ENCODE results near the gene FLYWCH1.

FLYWCH1 gene

GRCh38 chr16:2924901-2925755 is 13.4 kb downstream of the FLYWCH1 start:
- Histone ChIP-seq H3K4me2 (ENCODE audit: insufficient read depth, low read length) (no peak overlapping the region), H3K9me3 (ENCODE audit: insufficient read depth, low read length, severe bottlenecking) (no peaks in the 10 kb centered on the region), H3K36me3 (ENCODE audit: insufficient read depth, low read length) (peaks cover 32% of the 10 kb centered on the region), H3K4me1 (ENCODE audit: insufficient read depth, low read length) (peaks cover 10% of the 10 kb centered on the region), H3K27ac (ENCODE audit: low read length) (no peak overlapping the region), H3K9ac (ENCODE audit: low read depth, low read length) (no peak overlapping the region), H2AFZ (ENCODE audit: low read depth, low read length) (no peak overlapping the region), H4K20me1 (ENCODE audit: insufficient read depth, low read length) (no peaks in the 10 kb centered on the region; the same call in 1 of the 2 replicates), H3K4me3 (ENCODE audit: low read depth in 1 of 2, low read length in 2 of 2) (no peak overlapping the region), H3K79me2 (ENCODE audit: insufficient read depth, low read length) (no peaks in the 10 kb centered on the region; the same call in 1 of the 2 replicates), H3K27me3 (ENCODE audit: insufficient read depth, low read length, poor library complexity) (no peaks in the 10 kb centered on the region)
- DNase-seq (no peak), ATAC-seq (ENCODE audit: insufficient read depth, low read depth) (no peak)
- TF ChIP-seq CTCF (IDR thresholded peaks at IDR 0.05; ENCODE audit: borderline replicate concordance, extremely low read depth, low read length, poor library complexity, severe bottlenecking) (no peak), EZH2 (IDR thresholded peaks at IDR 0.05; ENCODE audit: borderline replicate concordance, low read depth, low read length, severe bottlenecking) (no peak)

GRCh38 chr16:2925951-2926649 is 14.4 kb downstream of the FLYWCH1 start:
- no peak overlapping the region for H3K9ac ChIP-seq (ENCODE audit: low read depth, low read length)
- H3K27ac ChIP-seq (ENCODE audit: low read length) = no peak overlapping the region
- TF ChIP-seq CTCF (IDR thresholded peaks at IDR 0.05; ENCODE audit: borderline replicate concordance, extremely low read depth, low read length, poor library complexity, severe bottlenecking) (no peak), EZH2 (IDR thresholded peaks at IDR 0.05; ENCODE audit: borderline replicate concordance, low read depth, low read length, severe bottlenecking) (no peak)
- ATAC-seq (ENCODE audit: insufficient read depth, low read depth) (no peak), DNase-seq (no peak)
- no peak overlapping the region for H2AFZ ChIP-seq (ENCODE audit: low read depth, low read length)
- H4K20me1 ChIP-seq (ENCODE audit: insufficient read depth, low read length) = no peaks in the 10 kb centered on the region; the same call in 1 of the 2 replicates
- peaks cover 36% of the 10 kb centered on the region for H3K36me3 ChIP-seq (ENCODE audit: insufficient read depth, low read length)
- no peaks in the 10 kb centered on the region for H3K9me3 ChIP-seq (ENCODE audit: insufficient read depth, low read length, severe bottlenecking)
- no peaks in the 10 kb centered on the region; the same call in 1 of the 2 replicates for H3K79me2 ChIP-seq (ENCODE audit: insufficient read depth, low read length)
- H3K4me3 ChIP-seq (ENCODE audit: low read depth in 1 of 2, low read length in 2 of 2) = no peak overlapping the region
- no peak overlapping the region for H3K4me2 ChIP-seq (ENCODE audit: insufficient read depth, low read length)
- peaks cover 10% of the 10 kb centered on the region for H3K4me1 ChIP-seq (ENCODE audit: insufficient read depth, low read length)
- no peaks in the 10 kb centered on the region for H3K27me3 ChIP-seq (ENCODE audit: insufficient read depth, low read length, poor library complexity)

GRCh38 chr16:2926650-2926999 is 14.9 kb downstream of the FLYWCH1 start:
- H3K27ac ChIP-seq (ENCODE audit: low read length) = no peak overlapping the region
- H2AFZ ChIP-seq (ENCODE audit: low read depth, low read length) = peak overlapping the region; percentile 37; the same call in 1 of the 2 replicates
- no peak overlapping the region; a peak in 1 of 4 replicates for H3K4me3 ChIP-seq (ENCODE audit: low read depth in 1 of 2, low read length in 2 of 2)
- H3K79me2 ChIP-seq (ENCODE audit: insufficient read depth, low read length) = no peaks in the 10 kb centered on the region; the same call in 1 of the 2 replicates
- no peaks in the 10 kb centered on the region for H3K27me3 ChIP-seq (ENCODE audit: insufficient read depth, low read length, poor library complexity)
- ATAC-seq (ENCODE audit: insufficient read depth, low read depth) (no peak), DNase-seq (no peak)
- TF ChIP-seq CTCF (IDR thresholded peaks at IDR 0.05; ENCODE audit: borderline replicate concordance, extremely low read depth, low read length, poor library complexity, severe bottlenecking) = no peak
- TF ChIP-seq EZH2 (IDR thresholded peaks at IDR 0.05; ENCODE audit: borderline replicate concordance, low read depth, low read length, severe bottlenecking) = no peak
- H4K20me1 ChIP-seq (ENCODE audit: insufficient read depth, low read length) = no peaks in the 10 kb centered on the region; the same call in 1 of the 2 replicates
- no peaks in the 10 kb centered on the region for H3K9me3 ChIP-seq (ENCODE audit: insufficient read depth, low read length, severe bottlenecking)
- peak overlapping the region; percentile 46 for H3K4me2 ChIP-seq (ENCODE audit: insufficient read depth, low read length)
- peaks cover 10% of the 10 kb centered on the region for H3K4me1 ChIP-seq (ENCODE audit: insufficient read depth, low read length)
- peaks cover 36% of the 10 kb centered on the region for H3K36me3 ChIP-seq (ENCODE audit: insufficient read depth, low read length)
- H3K9ac ChIP-seq (ENCODE audit: low read depth, low read length) = no peak overlapping the region

Data from DND-41 (cell line).